ENCODE data around the gene RGP1. TPM values are rescaled to one million over a fixed set of nuclear protein-coding genes. Genes with fewer than 3 reads are reported as not detected.
A peak's percentile ranks its signal among the peaks of the same experiment; 100 is the strongest.

Gene RGP1
- polyA plus RNA-seq, 3 donors = 2.3 to 9.0 (median 3.3) TPM

DNA sequence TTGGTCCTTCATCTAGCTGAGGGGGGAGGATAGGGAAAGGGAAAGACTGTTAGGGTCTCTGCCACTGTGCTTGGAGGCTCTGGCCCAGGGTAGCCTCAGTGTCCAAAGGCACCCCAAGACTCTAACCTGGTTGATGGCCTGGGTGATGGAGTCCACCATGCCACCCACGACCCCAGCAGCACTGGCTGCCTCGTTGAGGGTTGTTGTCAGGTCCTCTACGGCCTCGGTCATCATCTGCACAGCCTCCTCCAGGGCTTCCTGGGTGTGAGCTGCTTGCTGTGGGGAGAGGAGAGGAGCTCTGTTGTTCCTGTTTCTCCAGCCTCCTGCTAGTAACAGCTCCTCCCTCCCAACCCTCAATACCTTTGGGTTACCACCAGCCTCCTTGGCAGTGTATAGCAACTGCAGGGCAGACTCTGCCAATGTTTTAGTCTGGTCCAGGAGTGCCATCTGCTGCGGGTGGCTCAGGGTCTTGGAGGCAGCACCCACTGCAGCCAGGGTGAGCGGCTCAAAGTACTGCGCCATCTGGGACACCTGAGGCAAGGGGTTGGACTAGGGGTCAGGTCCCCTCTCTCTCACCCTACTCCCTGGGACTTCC is 43.2 kb upstream of the RGP1 start:
- H3K27ac ChIP-seq (ENCODE audit: low read depth in 1 of 2, low read length in 2 of 2) = peak overlapping the region in 1 of 2 donors; percentile 5
- TF ChIP-seq, protein P1, sequence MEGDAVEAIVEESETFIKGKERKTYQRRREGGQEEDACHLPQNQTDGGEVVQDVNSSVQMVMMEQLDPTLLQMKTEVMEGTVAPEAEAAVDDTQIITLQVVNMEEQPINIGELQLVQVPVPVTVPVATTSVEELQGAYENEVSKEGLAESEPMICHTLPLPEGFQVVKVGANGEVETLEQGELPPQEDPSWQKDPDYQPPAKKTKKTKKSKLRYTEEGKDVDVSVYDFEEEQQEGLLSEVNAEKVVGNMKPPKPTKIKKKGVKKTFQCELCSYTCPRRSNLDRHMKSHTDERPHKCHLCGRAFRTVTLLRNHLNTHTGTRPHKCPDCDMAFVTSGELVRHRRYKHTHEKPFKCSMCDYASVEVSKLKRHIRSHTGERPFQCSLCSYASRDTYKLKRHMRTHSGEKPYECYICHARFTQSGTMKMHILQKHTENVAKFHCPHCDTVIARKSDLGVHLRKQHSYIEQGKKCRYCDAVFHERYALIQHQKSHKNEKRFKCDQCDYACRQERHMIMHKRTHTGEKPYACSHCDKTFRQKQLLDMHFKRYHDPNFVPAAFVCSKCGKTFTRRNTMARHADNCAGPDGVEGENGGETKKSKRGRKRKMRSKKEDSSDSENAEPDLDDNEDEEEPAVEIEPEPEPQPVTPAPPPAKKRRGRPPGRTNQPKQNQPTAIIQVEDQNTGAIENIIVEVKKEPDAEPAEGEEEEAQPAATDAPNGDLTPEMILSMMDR (IDR thresholded peaks at IDR 0.05) = no peak
- Mint-ChIP-seq H3K9me3 (peaks cover 0 to 2% (median 0%) of the 10 kb centered on the region in 7 donors), H3K4me3 (no peak overlapping the region), H3K36me3 (peaks cover 0 to 77% of the 10 kb centered on the region in 2 donors), H3K27me3 (ENCODE audit: low read depth in 3 of 3) (no peaks in the 10 kb centered on the region), H3K27ac (peak overlapping the region in 2 of 7 donors; percentile 14 to 50), H3K4me1 (no peaks in the 10 kb centered on the region)
- no peaks in the 10 kb centered on the region for H3K4me1 ChIP-seq (ENCODE audit: control insufficient read depth in 1 of 2, insufficient read depth in 2 of 2, low read length in 2 of 2)
- no peaks in the 10 kb centered on the region for H3K9me3 ChIP-seq (replicated peaks in 1 of 2; ENCODE audit: control insufficient read depth in 1 of 2, insufficient read depth in 1 of 2, low read length in 2 of 2)
- H4K20me1 ChIP-seq (ENCODE audit: insufficient read depth, low read length) = peaks cover 97% of the 10 kb centered on the region
- no peak overlapping the region for H2AFZ ChIP-seq (ENCODE audit: insufficient read depth, low read depth, low read length, poor library complexity, severe bottlenecking)
- H3K79me2 ChIP-seq (ENCODE audit: insufficient read depth, low read length) = no peaks in the 10 kb centered on the region
- no peak overlapping the region for H3K4me2 ChIP-seq (replicated peaks; ENCODE audit: extremely low read depth, low read length, poor library complexity, severe bottlenecking)
- WGBS (ENCODE audit: insufficient coverage) = 100% methylated on average over 2 of the region's 7 CpGs
- peaks cover 94 to 99% of the 10 kb centered on the region in 2 donors for H3K36me3 ChIP-seq (replicated peaks in 1 of 2; ENCODE audit: control insufficient read depth in 1 of 2, insufficient read depth in 2 of 2, low read length in 2 of 2)
- no peaks in the 10 kb centered on the region for H3K27me3 ChIP-seq (ENCODE audit: control insufficient read depth in 2 of 2, insufficient read depth in 2 of 2, low read length in 2 of 2)
- intact Hi-C loops (cut with micrococcal nuclease) = no loop called here
- no peak overlapping the region for H3K9ac ChIP-seq (ENCODE audit: insufficient read depth, low read length, poor library complexity, severe bottlenecking)
- DNase-seq = no peak
- no peak overlapping the region for H3K4me3 ChIP-seq (replicated peaks in 1 of 3; ENCODE audit: low read depth in 2 of 3, low read length in 3 of 3)

DNA sequence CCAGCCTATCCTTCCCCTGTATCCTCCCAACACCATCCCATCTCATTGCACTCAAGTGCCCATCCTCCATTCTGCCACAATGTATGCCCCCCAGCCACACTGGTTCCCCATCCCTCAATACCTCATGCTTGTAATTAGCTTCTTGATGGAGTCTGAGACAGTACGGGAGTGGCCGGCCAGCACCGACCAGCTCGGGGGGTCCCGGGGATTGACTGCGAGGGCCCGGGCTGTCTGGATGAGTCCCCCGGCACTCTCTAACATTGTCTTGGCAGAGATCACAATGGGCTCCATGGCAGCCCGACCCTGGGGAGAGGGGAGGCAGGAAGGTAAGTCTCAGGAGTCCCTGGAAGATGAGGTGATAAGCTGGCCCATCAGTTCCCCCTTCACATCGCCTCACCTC is 42.1 kb upstream of the RGP1 start:
- Histone ChIP-seq H2AFZ (ENCODE audit: insufficient read depth, low read depth, low read length, poor library complexity, severe bottlenecking) (no peak overlapping the region), H3K4me1 (ENCODE audit: control insufficient read depth in 1 of 2, insufficient read depth in 2 of 2, low read length in 2 of 2) (no peaks in the 10 kb centered on the region), H3K4me2 (replicated peaks; ENCODE audit: extremely low read depth, low read length, poor library complexity, severe bottlenecking) (no peak overlapping the region), H3K9me3 (replicated peaks in 1 of 2; ENCODE audit: control insufficient read depth in 1 of 2, insufficient read depth in 1 of 2, low read length in 2 of 2) (no peaks in the 10 kb centered on the region), H3K36me3 (replicated peaks in 1 of 2; ENCODE audit: control insufficient read depth in 1 of 2, insufficient read depth in 2 of 2, low read length in 2 of 2) (peaks cover 94 to 99% of the 10 kb centered on the region in 2 donors), H3K9ac (ENCODE audit: insufficient read depth, low read length, poor library complexity, severe bottlenecking) (no peak overlapping the region), H4K20me1 (ENCODE audit: insufficient read depth, low read length) (peaks cover 97% of the 10 kb centered on the region), H3K27ac (ENCODE audit: low read depth in 1 of 2, low read length in 2 of 2) (peak overlapping the region in 1 of 2 donors; percentile 5), H3K4me3 (replicated peaks in 1 of 3; ENCODE audit: low read depth in 2 of 3, low read length in 3 of 3) (no peak overlapping the region), H3K79me2 (ENCODE audit: insufficient read depth, low read length) (no peaks in the 10 kb centered on the region), H3K27me3 (ENCODE audit: control insufficient read depth in 2 of 2, insufficient read depth in 2 of 2, low read length in 2 of 2) (no peaks in the 10 kb centered on the region)
- H3K27ac Mint-ChIP-seq = peak overlapping the region in 4 of 7 donors; percentile 7 to 54 (median 21)
- no peaks in the 10 kb centered on the region for H3K27me3 Mint-ChIP-seq (ENCODE audit: low read depth in 3 of 3)
- H3K9me3 Mint-ChIP-seq = peaks cover 0 to 2% (median 0%) of the 10 kb centered on the region in 7 donors
- WGBS (ENCODE audit: insufficient coverage) = 100% methylated on average over 1 of the region's 10 CpGs
- TF ChIP-seq, protein P1 (IDR thresholded peaks at IDR 0.05) = no peak
- H3K36me3 Mint-ChIP-seq = peaks cover 0 to 87% of the 10 kb centered on the region in 2 donors
- no peak for DNase-seq
- intact Hi-C loops (cut with micrococcal nuclease) = no loop called here
- H3K4me3 Mint-ChIP-seq = no peak overlapping the region
- no peaks in the 10 kb centered on the region for H3K4me1 Mint-ChIP-seq

Measured in CD14-positive monocyte (primary cell).